ENCODE measurements around the gene IGF2BP1. TPM values are rescaled to one million over a fixed set of nuclear protein-coding genes. Genes with fewer than 3 reads are reported as not detected.
A peak's percentile ranks its signal among the peaks of the same experiment; 100 is the strongest.

The IGF2BP1 gene
- total and polyA plus RNA-seq, 2 of the 8 experiments (the other 6 are each of a cell fraction or from before 2014, with no cell fraction given): 41.6 to 513 TPM

GRCh38 chr17:49005140-49005539 lies 8.0 kb downstream of the IGF2BP1 start:
- POLR2A ChIA-PET (ENCODE audit: partially characterized antibody): interaction anchor here (0.8 to 14.3 kb wide), 12 partner anchors 4 to 78 kb away, joined by 3 to 366 read pairs (median 6); partner anchors contain the start of gene IGF2BP1

More at GRCh38 chr17:49005140-49005539, 8.0 kb downstream of the IGF2BP1 start:
- no peak overlapping the region for H2AFZ ChIP-seq (ENCODE audit: low read length)
- peaks cover 58 to 100% of the 10 kb centered on the region in 2 experiments for H3K79me2 ChIP-seq (ENCODE audit: control insufficient read depth in 1 of 2, insufficient read depth in 2 of 2, low read length in 2 of 2)
- no peak overlapping the region for H4K91ac ChIP-seq (replicated peaks; ENCODE audit: insufficient read length, low read length)
- H3K56ac ChIP-seq (replicated peaks; ENCODE audit: insufficient read length, low read depth, low read length): no peak overlapping the region
- peaks cover 5% of the 10 kb centered on the region; the same call in 1 of the 2 replicates for H3K23me2 ChIP-seq (ENCODE audit: low read depth, low read length)
- no peak overlapping the region for H2AK5ac ChIP-seq (ENCODE audit: low read depth, low read length)
- peaks cover 11% of the 10 kb centered on the region for H3K79me1 ChIP-seq (ENCODE audit: low read depth, low read length)
- H3K4me3 ChIP-seq (ENCODE audit: extremely low read depth in 1 of 4, insufficient read depth in 2 of 4, low read depth in 3 of 4, low read length in 4 of 4): no peak overlapping the region; a peak in 1 of 8 replicates
- no peak overlapping the region for H2BK20ac ChIP-seq (ENCODE audit: low read length)
- no peak overlapping the region for H3K4ac ChIP-seq (replicated peaks; ENCODE audit: insufficient read length, low read depth, low read length)
- no peaks in the 10 kb centered on the region for H3K9me3 ChIP-seq (ENCODE audit: insufficient read depth in 2 of 2, low read depth in 1 of 2, low read length in 1 of 2)
- H3K4me2 ChIP-seq (ENCODE audit: insufficient read depth in 1 of 2, low read depth in 2 of 2, low read length in 2 of 2): peak overlapping the region in 1 of 2 experiments; percentile 77; a peak in 2 of 4 replicates
- H2BK120ac ChIP-seq (replicated peaks; ENCODE audit: low read depth, low read length): no peak overlapping the region
- H3K4me1 ChIP-seq (replicated peaks in 1 of 4; ENCODE audit: control insufficient read depth in 3 of 4, insufficient read depth in 4 of 4, low read length in 3 of 4): peaks cover 1 to 31% (median 19%) of the 10 kb centered on the region in 4 experiments; a peak in 6 of 7 replicates
- H2BK12ac ChIP-seq (ENCODE audit: low read depth, low read length): no peak overlapping the region
- H3K27ac ChIP-seq (ENCODE audit: low read depth, low read length): no peak overlapping the region
- no peak overlapping the region for H2BK5ac ChIP-seq (ENCODE audit: low read depth, low read length)
- no peak overlapping the region for H4K8ac ChIP-seq (ENCODE audit: extremely low read depth, insufficient read depth, low read length)
- no peak overlapping the region for H3K18ac ChIP-seq (ENCODE audit: extremely low read depth, low read length)
- H2BK15ac ChIP-seq (ENCODE audit: low read length): no peak overlapping the region
- FAIRE-seq (no peak), DNase-seq (ENCODE audit: low read depth in 1 of 2, low spot score in 2 of 2) (peak in 1 of 2 experiments; percentile 22)
- no peak overlapping the region for H3K14ac ChIP-seq (ENCODE audit: insufficient read length)
- H3K9ac ChIP-seq (replicated peaks in 1 of 4; ENCODE audit: extremely low read depth in 1 of 4, low read depth in 3 of 4, low read length in 3 of 4): no peak overlapping the region
- WGBS, 2 experiments (ENCODE audit: extremely low coverage in 1 of 2, insufficient coverage in 1 of 2, insufficient read length in 1 of 2, insufficient replicate concordance in 2 of 2, low coverage in 1 of 2, low lambda C conversion rate in 2 of 2, missing lambda C conversion rate in 1 of 2): 100% methylated on average over 2 of the region's 2 CpGs; no CpG with 5 or more reads in 1 of the 2 experiments
- peaks cover 35 to 42% of the 10 kb centered on the region in 2 experiments for H4K20me1 ChIP-seq (replicated peaks in 1 of 2; ENCODE audit: control insufficient read depth in 1 of 2, insufficient read depth in 2 of 2, low read length in 2 of 2)
- H3K36me3 ChIP-seq (ENCODE audit: control insufficient read depth in 2 of 4, insufficient read depth in 4 of 4, low read length in 3 of 4): peaks cover 2 to 45% (median 16%) of the 10 kb centered on the region in 4 experiments; a peak in 5 of 8 replicates
- H3K23ac ChIP-seq (ENCODE audit: insufficient read length): no peak overlapping the region
- H4K5ac ChIP-seq (ENCODE audit: insufficient read length, low read depth, low read length): no peak overlapping the region
- H3K27me3 ChIP-seq (replicated peaks in 1 of 4; ENCODE audit: control insufficient read depth in 3 of 4, extremely low read depth in 1 of 4, insufficient read depth in 3 of 4, low read length in 3 of 4): no peaks in the 10 kb centered on the region
- TF ChIP-seq TCF12 (IDR thresholded peaks at IDR 0.05; ENCODE audit: low read depth, low read length) (no peak), HDAC6 (IDR thresholded peaks at IDR 0.05; ENCODE audit: low read depth, low read length) (no peak)
- CTCF ChIA-PET (ENCODE audit: partially characterized antibody): interaction anchor here (0.6 to 7.4 kb wide), 9 partner anchors 10 to 51 kb away, joined by 3 to 74 read pairs (median 9); no protein-coding TSS in a partner anchor
